GM12878 (cell line): ENCODE measurements around the gene XYLB. TPM values are rescaled to one million over a fixed set of nuclear protein-coding genes. Genes with fewer than 3 reads are reported as not detected.

Source experiments
- ATAC-seq: fragments of 200-7000 bp; cut with Tn5 transposase; 3 replicates; pipeline ENCODE4 v1.9.1; 2020; ENCODE audit warnings: mild to moderate bottlenecking, moderate library complexity
- BruUV-seq: library from RNA; stranded (reverse); fragments of 400-500 nt; replicated peaks from 2 replicates; lab custom pipeline; 2021; lab: Mats Ljungman, UMichigan
- CTCF ChIA-PET: fragments of 300-600 bp; sonication (Branson Sonifier 250); formaldehyde crosslinking; extraction: SDS; loops from one replicate; lab custom pipeline; 2021; ENCODE audit warnings: inconsistent platforms; lab: Yijun Ruan, JAX
- POLR2A ChIA-PET: fragments of 350-600 bp; formaldehyde crosslinking; extraction: SDS; loops from one replicate; lab custom pipeline; 2021; ENCODE audit warnings: inconsistent platforms; lab: Charles Lee
- RAD21 ChIA-PET: fragments of 300-600 bp; sonication (Branson Sonifier 250); formaldehyde crosslinking; loops from one replicate; lab custom pipeline; 2023; ENCODE audit warnings: antibody characterized with exemption; ENCODE audit not compliant: unreplicated experiment; lab: Charles Lee
- SMC1A ChIA-PET: fragments of 300-600 bp; sonication (Branson Sonifier 250); formaldehyde crosslinking; loops from one replicate; lab custom pipeline; 2023; ENCODE audit not compliant: unreplicated experiment, uncharacterized antibody; lab: Charles Lee
- DNase-seq: peaks from one replicate; pipeline ENCODE4 v3.0.0-alpha.2; 2011; ENCODE audit warnings: low read depth, low spot score
- FAIRE-seq: peaks from 3 replicates; lab custom pipeline; 2011; peaks lifted over from hg19 to GRCh38; lab: Jason Lieb, UNC
- H2AFZ ChIP-seq: 2 replicates; pipeline ENCODE4 v1.6.0; 2011; ENCODE audit warnings: low read depth, low read length, control low read depth; ENCODE audit not compliant: control insufficient read depth
- H3K27ac ChIP-seq: 2 replicates; pipeline ENCODE4 v1.5.1; 2011; ENCODE audit warnings: control low read depth; ENCODE audit not compliant: control insufficient read depth, insufficient read depth
- H3K27me3 ChIP-seq, 2 experiments: replicated peaks in 1 of 2; 2 replicates each; pipeline versions ENCODE4 v1.6.0 to v1.6.1; 2011; ENCODE audit warnings: low read length in 1 of 2; ENCODE audit not compliant: control insufficient read depth in 2 of 2, insufficient read depth in 2 of 2
- H3K36me3 ChIP-seq, 2 experiments: 2 replicates each; pipeline ENCODE4 v1.5.1; 2011; ENCODE audit warnings: low read length in 1 of 2; ENCODE audit not compliant: control insufficient read depth in 2 of 2, insufficient read depth in 2 of 2
- H3K4me1 ChIP-seq: 2 replicates; pipeline ENCODE4 v1.6.1; 2011; ENCODE audit warnings: mild to moderate bottlenecking, low read length, moderate library complexity, mixed read lengths; ENCODE audit not compliant: control insufficient read depth, insufficient read depth
- H3K4me2 ChIP-seq: 2 replicates; pipeline ENCODE4 v1.6.0; 2011; ENCODE audit warnings: control low read depth; ENCODE audit not compliant: control insufficient read depth, insufficient read depth
- H3K4me3 ChIP-seq: fragments of 200-600 bp; sonication (generic); 2 replicates; pipeline ENCODE4 v1.5.1; 2016
- H3K79me2 ChIP-seq: 2 replicates; pipeline ENCODE4 v1.6.0; 2011; ENCODE audit warnings: low read length; ENCODE audit not compliant: control insufficient read depth, insufficient read depth
- H3K9ac ChIP-seq: 2 replicates; pipeline ENCODE4 v1.8.0; 2011; ENCODE audit warnings: low read length, control low read depth, mixed read lengths; ENCODE audit not compliant: control insufficient read depth, insufficient read depth
- H3K9me3 ChIP-seq: replicated peaks from 3 replicates; pipeline ENCODE4 v1.5.1; 2011; ENCODE audit warnings: mild to moderate bottlenecking, low read length; ENCODE audit not compliant: control insufficient read depth, insufficient read depth
- H4K20me1 ChIP-seq: 2 replicates; pipeline ENCODE4 v1.6.0; 2011; ENCODE audit not compliant: control insufficient read depth, insufficient read depth
- ATF7 ChIP-seq: fragments of 450-650 bp; IDR thresholded peaks from 2 replicates; pipeline ENCODE4 v1.6.1; 2016; ENCODE audit warnings: low read depth, mild to moderate bottlenecking
- E2F8 ChIP-seq: fragments of 450-650 bp; IDR thresholded peaks from 2 replicates; pipeline ENCODE4 v1.6.1; 2018; ENCODE audit warnings: mild to moderate bottlenecking, low read depth, moderate library complexity; ENCODE audit not compliant: partially characterized antibody
- NR2C2 ChIP-seq: IDR thresholded peaks from 2 replicates; pipeline ENCODE4 v1.6.1; 2011; ENCODE audit warnings: borderline replicate concordance, low read depth; ENCODE audit not compliant: control insufficient read depth, insufficient read length
- RUNX3 ChIP-seq: IDR thresholded peaks from 2 replicates; pipeline ENCODE4 v1.6.1; 2012; ENCODE audit warnings: low read length, inconsistent platforms
- TCF7 ChIP-seq: IDR thresholded peaks from 2 replicates; pipeline ENCODE4 v1.6.1; 2014; ENCODE audit warnings: antibody characterized with exemption, borderline replicate concordance
- YY1 ChIP-seq: IDR thresholded peaks from 2 replicates; pipeline ENCODE4 v1.6.1; 2011; ENCODE audit warnings: low read depth, mild to moderate bottlenecking, low read length
- ZNF24 ChIP-seq: fragments of 450-650 bp; IDR thresholded peaks from 2 replicates; pipeline ENCODE4 v1.6.1; 2017; ENCODE audit warnings: antibody characterized with exemption, mild to moderate bottlenecking
- ZNF384 ChIP-seq: IDR thresholded peaks from 2 replicates; pipeline ENCODE4 v1.6.1; 2012; ENCODE audit warnings: low read depth, mild to moderate bottlenecking, low read length, improper control_type of control experiment, borderline replicate concordance
- WGBS: methylation state at CpG from one replicate; pipeline ENCODE4 v1.1.6; 2016; ENCODE audit warnings: low lambda C conversion rate; ENCODE audit not compliant: insufficient replicate concordance, insufficient coverage; ENCODE audit errors: missing lambda C conversion rate; 5-methylcytosine and 5-hydroxymethylcytosine counted together
- in situ Hi-C: fragments of 300-500 bp; cut with MboI; formaldehyde crosslinking; loops from 9 replicates; pipeline ENCODE4 v1.14.3; 2018; ENCODE audit warnings: mixed read lengths
- intact Hi-C: fragments of 100-400 bp; cut with micrococcal nuclease; formaldehyde crosslinking; loops from one replicate; pipeline ENCODE4 v1.14.2; 2022; ENCODE audit not compliant: unreplicated experiment
- polyA plus RNA-seq, 11 experiments: library from polyadenylated mRNA; depleted of rRNA in 4 of 11; unstranded in 6 of 11; stranded (reverse) in 5 of 11; fragments of >200 nt; fragmentation: Nextera tagmentation in 4 of 11; fragmentation: Illumina TruSeq in 1 of 11; extraction: Ambion mirVana in 4 of 11; extraction: Trizol in 1 of 11; gene quantifications; 1 replicate in 1 of 11; 2 replicates in 10 of 11; pipeline versions ENCODE4 v1.2.1 to v1.2.3, GENCODE V29; 2011 to 2016; ENCODE audit warnings: inconsistent platforms in 2 of 11, missing spikeins in 2 of 11, low read depth in 1 of 11
- total RNA-seq, 4 experiments: library from RNA; depleted of rRNA in 3 of 4; stranded (reverse); fragments of >200 nt in 3 of 4; fragmentation: Illumina TruSeq in 1 of 4; extraction: Trizol in 1 of 4; gene quantifications; 2 replicates each; pipeline versions ENCODE4 v1.2.1 to v1.2.3, GENCODE V29; 2013 to 2021

Gene XYLB
- total and polyA plus RNA-seq, 10 of the 15 experiments (the other 5 are each of a cell fraction or from before 2014, with no cell fraction given): 0.60 to 6.1 (median 3.5) TPM

DNA sequence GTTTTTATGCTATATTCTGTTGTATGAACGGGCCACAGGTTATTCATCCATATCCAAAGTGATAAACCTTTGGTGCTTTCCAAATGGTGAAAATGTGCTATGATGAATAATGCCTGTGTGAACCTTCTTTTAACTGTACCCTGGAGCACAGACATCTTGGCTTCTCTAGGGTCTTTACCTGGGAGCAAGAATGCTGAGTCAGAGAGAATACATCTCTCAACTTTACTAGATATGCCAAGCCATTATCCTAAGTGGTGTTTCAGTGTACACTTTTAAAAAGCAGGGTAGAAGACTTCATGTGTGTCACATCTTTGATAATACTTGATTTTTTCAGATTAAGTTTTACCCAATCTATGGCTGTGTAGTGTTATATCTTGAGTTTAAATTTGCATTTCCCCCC, 23.5 kb upstream of the XYLB start:
- POLR2A ChIA-PET: no interaction called here
- DNase-seq: no peak
- CTCF ChIA-PET: no interaction called here
- TF ChIP-seq YY1: no peak
- no peaks in the 10 kb centered on the region for H3K27me3 ChIP-seq
- H3K4me3 ChIP-seq: no peak overlapping the region
- ATAC-seq: no peak
- H4K20me1 ChIP-seq: no peaks in the 10 kb centered on the region
- no peaks in the 10 kb centered on the region for H3K36me3 ChIP-seq
- H3K27ac ChIP-seq: no peak overlapping the region
- no peaks in the 10 kb centered on the region for H3K79me2 ChIP-seq
- H3K4me2 ChIP-seq: no peak overlapping the region
- WGBS: 0% methylated on average over 1 of the region's 1 CpG
- RAD21 ChIA-PET: no interaction called here
- intact Hi-C loops (loop anchor here (10.0 kb wide), 1 partner anchor 332 kb away; no protein-coding TSS in a partner anchor), in situ Hi-C loops (no loop called here)
- H2AFZ ChIP-seq: no peak overlapping the region
- H3K4me1 ChIP-seq: no peaks in the 10 kb centered on the region
- H3K9ac ChIP-seq: no peak overlapping the region
- no peak for FAIRE-seq
- peaks cover 2% of the 10 kb centered on the region; the same call in 2 of the 3 replicates for H3K9me3 ChIP-seq
- BruUV-seq: no TSS peak
- SMC1A ChIA-PET: no interaction called here

DNA sequence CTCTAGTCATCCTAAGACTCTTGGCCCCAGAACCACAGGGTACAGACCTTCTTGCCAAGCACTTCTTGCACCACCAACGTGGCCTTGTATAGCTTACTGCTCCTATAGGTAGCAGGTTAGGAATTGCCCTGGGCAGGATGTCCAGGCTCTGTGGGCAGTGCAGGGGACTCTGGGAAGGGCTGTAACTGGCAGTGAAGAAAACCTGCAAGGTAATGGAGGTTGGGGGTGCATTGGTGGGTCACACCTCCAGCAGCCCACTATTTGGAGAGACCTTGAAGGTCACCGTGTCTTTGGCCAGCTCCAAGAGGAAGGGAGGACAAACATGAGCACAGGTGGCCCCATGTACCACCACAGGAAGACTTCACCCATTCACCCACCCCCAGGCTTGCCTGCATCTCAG, 21.3 kb upstream of the XYLB start:
- Histone ChIP-seq H3K36me3 (no peaks in the 10 kb centered on the region), H2AFZ (no peak overlapping the region), H3K27ac (no peak overlapping the region), H3K9ac (no peak overlapping the region), H4K20me1 (no peaks in the 10 kb centered on the region)
- ATAC-seq (no peak), FAIRE-seq (no peak)
- intact Hi-C loops: loop anchor here (10.0 kb wide), 1 partner anchor 330 kb away; no protein-coding TSS in a partner anchor
- RAD21 ChIA-PET: no interaction called here
- no peak for TF ChIP-seq ZNF24
- no peak for TF ChIP-seq E2F8
- no peak for TF ChIP-seq ATF7
- TF ChIP-seq RUNX3: no peak
- TF ChIP-seq TCF7: no peak
- no peak for TF ChIP-seq ZNF384
- no peak for TF ChIP-seq NR2C2
- TF ChIP-seq, all 136 proteins: peak for 0
- ChIA-PET POLR2A (no interaction called here), CTCF (no interaction called here), SMC1A (no interaction called here)
- no peak for DNase-seq
- Histone ChIP-seq H3K79me2 (no peaks in the 10 kb centered on the region), H3K4me1 (no peaks in the 10 kb centered on the region), H3K4me3 (no peak overlapping the region), H3K9me3 (peaks cover 2% of the 10 kb centered on the region; the same call in 2 of the 3 replicates), H3K4me2 (no peak overlapping the region), H3K27me3 (no peaks in the 10 kb centered on the region)
- no TSS peak for BruUV-seq
- in situ Hi-C loops: no loop called here
- WGBS: 15% methylated on average over 2 of the region's 2 CpGs
